ENCODE measurements around the gene PTPN23. TPM values are rescaled to one million over a fixed set of nuclear protein-coding genes. Genes with fewer than 3 reads are reported as not detected.

Gene PTPN23
- total and polyA plus RNA-seq, 2 of the 13 experiments (the other 11 are each of a cell fraction or from before 2014, with no cell fraction given), result 2.3 to 3.7 TPM

- TF ChIP-seq ZNF670 (CRISPR knock-in tag; IDR thresholded peaks at IDR 0.05; ENCODE audit: borderline replicate concordance) (no peak), IKZF1 (IDR thresholded peaks at IDR 0.05) (no peak), ZSCAN12 (CRISPR knock-in tag; IDR thresholded peaks at IDR 0.05) (peak; percentile 31; the same call in 1 of the 2 replicates), BCLAF1 (IDR thresholded peaks at IDR 0.05) (no peak), ZNF354B (CRISPR knock-in tag; IDR thresholded peaks at IDR 0.05) (no peak), TFE3 (CRISPR knock-in tag; IDR thresholded peaks at IDR 0.05) (peak; percentile 77), ZNF44 (CRISPR knock-in tag; IDR thresholded peaks at IDR 0.05) (no peak), ZNF160 (CRISPR knock-in tag; IDR thresholded peaks at IDR 0.05) (peak; percentile 54; the same call in 1 of the 2 replicates), ATF1 (CRISPR knock-in tag; IDR thresholded peaks at IDR 0.05) (no peak), NFE2L2 (IDR thresholded peaks at IDR 0.05; ENCODE audit: low read length) (no peak), ZBTB3 (CRISPR knock-in tag; IDR thresholded peaks at IDR 0.05; ENCODE audit: borderline replicate concordance, low read depth) (no peak), ZNF780A (CRISPR knock-in tag; IDR thresholded peaks at IDR 0.05) (no peak), ZNF614 (CRISPR knock-in tag; IDR thresholded peaks at IDR 0.05; ENCODE audit: borderline replicate concordance) (peak; percentile 89; the same call in 1 of the 2 replicates), ZNF563 (CRISPR knock-in tag; IDR thresholded peaks at IDR 0.05) (peak; percentile 95), ERF (CRISPR knock-in tag; IDR thresholded peaks at IDR 0.05) (peak; percentile 94), ZNF232 (CRISPR knock-in tag; IDR thresholded peaks at IDR 0.05; ENCODE audit: borderline replicate concordance) (peak; percentile 91; the same call in 1 of the 2 replicates), ZNF652 (CRISPR knock-in tag; IDR thresholded peaks at IDR 0.05; ENCODE audit: borderline replicate concordance, low read depth) (no peak), RFXANK (CRISPR knock-in tag; IDR thresholded peaks at IDR 0.05) (no peak), FOXP1 (IDR thresholded peaks at IDR 0.05) (peak; percentile 70), FOXP1 (CRISPR knock-in tag; IDR thresholded peaks at IDR 0.05) (peak; percentile 91)
- TF ChIP-seq, protein P1, sequence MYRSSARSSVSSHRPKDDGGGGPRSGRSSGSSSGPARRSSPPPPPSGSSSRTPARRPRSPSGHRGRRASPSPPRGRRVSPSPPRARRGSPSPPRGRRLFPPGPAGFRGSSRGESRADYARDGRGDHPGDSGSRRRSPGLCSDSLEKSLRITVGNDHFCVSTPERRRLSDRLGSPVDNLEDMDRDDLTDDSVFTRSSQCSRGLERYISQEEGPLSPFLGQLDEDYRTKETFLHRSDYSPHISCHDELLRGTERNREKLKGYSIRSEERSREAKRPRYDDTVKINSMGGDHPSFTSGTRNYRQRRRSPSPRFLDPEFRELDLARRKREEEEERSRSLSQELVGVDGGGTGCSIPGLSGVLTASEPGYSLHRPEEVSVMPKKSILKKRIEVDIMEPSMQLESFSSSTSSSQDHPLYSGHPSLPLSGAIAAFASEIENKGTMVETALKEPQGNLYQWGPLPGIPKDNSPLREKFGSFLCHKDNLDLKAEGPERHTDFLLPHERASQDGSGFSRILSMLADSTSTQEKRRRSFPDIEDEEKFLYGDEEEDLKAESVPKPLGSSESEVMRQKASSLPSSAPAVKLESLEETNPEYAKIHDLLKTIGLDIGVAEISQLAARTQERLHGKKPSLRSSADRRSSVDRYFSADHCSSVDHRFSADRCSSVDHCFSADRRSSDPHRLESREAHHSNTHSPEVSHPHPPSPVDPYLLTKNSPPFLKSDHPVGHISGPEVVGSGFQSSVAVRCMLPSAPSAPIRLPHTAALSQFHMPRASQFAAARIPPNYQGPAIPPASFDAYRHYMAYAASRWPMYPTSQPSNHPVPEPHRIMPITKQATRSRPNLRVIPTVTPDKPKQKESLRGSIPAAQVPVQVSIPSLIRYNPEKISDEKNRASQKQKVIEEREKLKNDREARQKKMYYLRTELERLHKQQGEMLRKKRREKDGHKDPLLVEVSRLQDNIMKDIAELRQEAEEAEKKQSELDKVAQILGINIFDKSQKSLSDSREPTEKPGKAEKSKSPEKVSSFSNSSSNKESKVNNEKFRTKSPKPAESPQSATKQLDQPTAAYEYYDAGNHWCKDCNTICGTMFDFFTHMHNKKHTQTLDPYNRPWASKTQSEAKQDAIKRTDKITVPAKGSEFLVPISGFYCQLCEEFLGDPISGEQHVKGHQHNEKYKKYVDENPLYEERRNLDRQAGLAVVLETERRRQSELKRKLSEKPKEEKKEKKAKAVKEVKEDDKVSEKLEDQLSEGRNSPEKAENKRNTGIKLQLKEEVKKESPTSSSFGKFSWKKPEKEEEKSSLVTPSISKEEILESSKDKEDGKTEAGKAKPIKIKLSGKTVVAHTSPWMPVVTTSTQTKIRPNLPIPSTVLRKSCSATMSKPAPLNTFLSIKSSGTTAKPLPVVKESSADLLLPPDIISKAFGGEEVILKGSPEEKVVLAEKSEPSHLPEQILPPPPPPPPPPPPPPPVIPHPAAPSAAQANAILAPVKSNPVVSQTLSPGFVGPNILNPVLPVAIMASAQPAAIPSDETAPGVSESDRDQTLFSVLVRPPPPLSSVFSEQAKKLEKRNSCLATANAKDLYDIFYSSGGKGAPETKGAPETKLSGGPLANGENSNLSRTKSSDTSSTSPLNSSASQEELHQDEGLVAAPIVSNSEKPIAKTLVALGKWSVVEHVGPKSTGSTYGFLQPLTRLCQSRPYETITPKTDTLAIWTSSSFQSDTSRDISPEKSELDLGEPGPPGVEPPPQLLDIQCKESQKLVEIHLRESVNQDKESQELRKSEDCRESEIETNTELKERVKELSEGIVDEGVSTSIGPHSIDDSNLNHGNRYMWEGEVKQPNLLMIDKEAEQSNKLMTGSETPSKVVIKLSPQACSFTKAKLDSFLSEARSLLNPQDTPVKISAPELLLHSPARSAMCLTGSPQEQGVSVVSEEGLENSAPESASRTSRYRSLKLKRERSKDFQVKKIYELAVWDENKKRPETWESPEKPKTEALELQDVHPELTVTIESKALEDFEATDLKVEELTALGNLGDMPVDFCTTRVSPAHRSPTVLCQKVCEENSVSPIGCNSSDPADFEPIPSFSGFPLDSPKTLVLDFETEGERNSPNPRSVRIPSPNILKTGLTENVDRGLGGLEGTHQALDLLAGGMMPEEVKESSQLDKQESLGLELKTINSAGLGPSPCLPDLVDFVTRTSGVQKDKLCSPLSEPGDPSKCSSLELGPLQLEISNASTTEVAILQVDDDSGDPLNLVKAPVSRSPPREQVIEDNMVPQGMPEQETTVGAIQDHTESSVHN (CRISPR knock-in tag; IDR thresholded peaks at IDR 0.05), result no peak
Observed at GRCh38 chr3:47379411-47379899, 1.4 kb upstream of the PTPN23 start (continued).

All from HepG2 (cell line).